Activated naive CD4-positive, alpha-beta T cell treated with anti-CD3 and anti-CD28 coated beads, Interleukin-2, amount 50 U/mL, for 72 hours (primary cell): ENCODE measurements around the gene TCFL5. TPM values are rescaled to one million over a fixed set of nuclear protein-coding genes. Genes with fewer than 3 reads are reported as not detected.

Source experiments
- ATAC-seq, 2 donors: fragments of 150-1000 bp; cut with Tn5 transposase; 2 replicates each; pipeline ENCODE4 v1.10.0; 2021; ENCODE audit warnings: mild to moderate bottlenecking in 2 of 2, moderate library complexity in 2 of 2
- DNase-seq, 2 donors: peaks; one replicate each; pipeline ENCODE4 v3.0.0; 2021 to 2022; ENCODE audit warnings: low spot score in 2 of 2
- H3K27ac Mint-ChIP-seq, 2 donors: one replicate each; pipeline ENCODE4 v1.8.0; 2022; ENCODE audit warnings: mild to moderate bottlenecking in 2 of 2, mixed read lengths in 2 of 2
- H3K36me3 Mint-ChIP-seq, 2 donors: one replicate each; pipeline ENCODE4 v1.8.0; 2022; ENCODE audit warnings: mixed read lengths in 2 of 2
- H3K9me3 Mint-ChIP-seq, 2 donors: one replicate each; pipeline ENCODE4 v1.8.0; 2022; ENCODE audit warnings: mixed read lengths in 2 of 2
- total RNA-seq, 2 donors: library from RNA; stranded (reverse); gene quantifications; one replicate each; pipeline ENCODE4 v1.2.3, GENCODE V29; 2022

TCFL5 gene
- total RNA-seq, 2 donors from 2014 or later = 3.5 to 5.7 TPM

DNA sequence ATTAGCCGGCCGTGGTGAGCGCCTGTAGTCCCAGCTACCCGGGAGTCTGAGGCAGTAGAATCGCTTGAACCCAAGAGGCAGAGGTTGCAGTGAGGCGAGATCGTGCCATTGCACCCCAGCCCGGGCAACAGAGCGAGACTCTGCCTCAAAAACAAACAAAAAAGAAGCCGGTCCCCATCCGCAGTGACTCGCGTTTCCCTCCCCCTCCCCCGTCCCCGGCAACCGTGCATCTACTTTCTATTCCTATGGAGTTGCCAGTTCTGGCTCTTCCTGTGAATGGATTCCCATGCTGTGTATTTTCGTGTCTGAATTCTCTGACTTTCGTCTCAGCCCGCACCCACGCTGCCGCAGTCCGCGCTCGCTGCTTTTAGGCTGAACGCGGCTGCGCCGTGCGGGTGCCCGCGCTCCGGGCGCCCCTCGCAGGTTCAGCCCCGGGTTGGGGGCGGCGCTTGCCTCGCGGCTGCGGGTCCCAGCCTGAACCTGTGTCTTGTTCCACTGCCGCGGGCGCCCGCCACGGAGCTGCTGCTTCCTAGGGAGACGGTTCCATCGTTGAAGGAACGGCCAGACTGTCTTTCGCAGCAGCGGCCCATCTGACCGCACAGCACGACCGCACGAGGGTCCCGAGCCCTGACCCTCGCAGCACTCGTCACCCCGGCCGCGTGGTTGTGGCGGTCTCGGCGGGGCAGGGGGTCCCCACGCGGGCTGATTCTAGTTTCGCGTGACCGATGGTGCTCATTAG lies 66.4 kb downstream of the TCFL5 start:
- H3K9me3 Mint-ChIP-seq = no peaks in the 10 kb centered on the region
- DNase-seq (peak; percentile 76 to 77), ATAC-seq (peak; percentile 13 to 28)
- peak overlapping the region; percentile 91 to 97 for H3K27ac Mint-ChIP-seq
- H3K36me3 Mint-ChIP-seq = peaks cover 0 to 14% of the 10 kb centered on the region in 2 donors

DNA sequence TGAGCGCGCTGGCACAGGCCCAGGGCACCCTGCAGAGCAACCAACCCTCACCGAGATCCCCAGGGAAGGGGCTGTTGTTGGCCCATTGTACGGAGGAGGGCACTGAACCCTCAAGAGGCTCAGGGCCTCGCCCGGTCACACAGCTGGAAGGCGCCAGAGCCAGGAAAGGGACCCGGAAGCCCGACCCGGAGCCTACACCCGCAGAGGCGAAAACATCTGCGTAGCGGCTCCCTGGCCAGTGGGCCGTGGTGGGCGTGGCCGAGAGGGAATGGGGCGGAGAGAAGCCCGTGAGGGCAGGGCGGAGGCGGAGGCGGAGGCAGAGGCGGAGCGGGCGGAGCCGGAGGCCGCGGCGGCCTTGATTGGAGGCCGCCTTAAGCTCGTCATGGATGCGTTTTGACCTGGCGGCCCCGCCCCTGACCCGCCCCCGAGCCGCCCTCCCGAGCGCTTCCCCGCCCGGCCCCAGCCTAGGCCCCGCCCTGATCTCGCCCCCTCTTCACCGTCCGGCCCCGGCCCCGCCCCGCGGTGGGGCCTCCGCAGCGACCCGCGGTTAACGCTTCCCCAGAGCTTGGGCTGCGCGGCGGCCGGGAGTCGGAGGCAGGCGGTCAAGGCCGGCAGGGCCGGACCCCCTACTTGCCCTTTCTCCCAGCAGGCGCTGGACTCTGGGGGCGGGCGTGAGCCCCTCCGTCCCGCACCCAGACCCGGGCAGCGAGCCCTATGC lies 67.5 kb downstream of the TCFL5 start:
- no peaks in the 10 kb centered on the region for H3K9me3 Mint-ChIP-seq
- ATAC-seq = peak; percentile 79 to 82
- H3K27ac Mint-ChIP-seq = peak overlapping the region; percentile 91 to 97
- peak; percentile 96 to 98 for DNase-seq
- H3K36me3 Mint-ChIP-seq = peaks cover 0 to 14% of the 10 kb centered on the region in 2 donors

DNA sequence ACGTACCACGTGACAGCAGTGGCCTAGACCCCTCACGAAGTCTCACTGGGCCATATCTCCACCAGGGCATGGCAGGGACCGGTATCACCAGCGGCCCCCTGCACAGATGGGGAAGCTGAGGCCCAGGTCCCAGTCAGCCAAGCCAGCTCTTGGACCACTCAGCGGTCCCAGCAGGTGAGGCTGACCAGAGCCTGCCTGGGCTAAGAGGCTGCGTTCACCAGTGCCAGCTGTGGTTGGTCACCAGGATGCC lies 67.9 kb downstream of the TCFL5 start:
- peak overlapping the region; percentile 72 to 91 for H3K27ac Mint-ChIP-seq
- no peaks in the 10 kb centered on the region for H3K9me3 Mint-ChIP-seq
- DNase-seq (no peak), ATAC-seq (no peak)
- H3K36me3 Mint-ChIP-seq = peaks cover 0 to 10% of the 10 kb centered on the region in 2 donors

DNA sequence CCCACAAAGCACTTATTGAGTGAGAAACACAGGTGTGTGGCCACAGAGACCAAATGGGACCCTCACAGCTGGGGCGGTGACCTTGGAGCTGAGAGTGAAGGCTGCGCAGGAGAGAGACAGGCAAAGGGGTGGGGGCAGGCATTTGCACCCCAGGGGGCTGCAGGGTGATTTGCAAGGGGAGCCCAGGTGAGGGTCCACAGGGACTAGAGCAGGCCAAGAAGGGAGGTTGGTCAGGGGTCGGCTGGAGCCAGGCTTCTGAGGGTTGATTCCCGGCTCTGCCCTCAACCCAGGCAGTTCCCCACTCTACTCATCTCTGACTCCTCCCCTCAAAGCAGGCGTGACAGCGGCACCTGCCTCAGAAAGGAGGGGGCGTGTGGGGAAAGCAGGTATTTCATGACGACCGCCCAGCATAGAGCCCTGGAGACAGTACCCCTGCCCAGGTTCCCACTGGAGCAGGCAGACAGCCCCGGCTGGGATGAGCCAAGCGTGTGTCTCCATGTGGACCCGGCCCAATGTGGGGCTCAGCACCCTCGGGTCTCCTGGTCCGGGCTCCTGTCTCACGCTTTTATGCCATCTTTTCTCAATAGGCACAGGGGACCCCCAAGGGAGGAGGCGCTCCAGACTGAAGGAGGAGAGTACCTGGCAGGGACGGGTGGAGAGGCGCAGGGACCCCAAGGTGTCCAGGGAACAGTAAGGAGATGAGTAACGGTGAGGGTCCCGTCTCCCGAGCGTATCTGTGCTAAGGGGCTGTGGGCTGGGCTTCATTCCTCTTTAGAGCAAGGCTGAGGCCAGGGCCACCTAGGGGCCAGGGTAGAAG lies 68.5 kb downstream of the TCFL5 start:
- Mint-ChIP-seq H3K36me3 (peaks cover 0 to 6% of the 10 kb centered on the region in 2 donors), H3K9me3 (no peaks in the 10 kb centered on the region), H3K27ac (peak overlapping the region in 1 of 2 donors; percentile 91)
- ATAC-seq (no peak), DNase-seq (no peak)

DNA sequence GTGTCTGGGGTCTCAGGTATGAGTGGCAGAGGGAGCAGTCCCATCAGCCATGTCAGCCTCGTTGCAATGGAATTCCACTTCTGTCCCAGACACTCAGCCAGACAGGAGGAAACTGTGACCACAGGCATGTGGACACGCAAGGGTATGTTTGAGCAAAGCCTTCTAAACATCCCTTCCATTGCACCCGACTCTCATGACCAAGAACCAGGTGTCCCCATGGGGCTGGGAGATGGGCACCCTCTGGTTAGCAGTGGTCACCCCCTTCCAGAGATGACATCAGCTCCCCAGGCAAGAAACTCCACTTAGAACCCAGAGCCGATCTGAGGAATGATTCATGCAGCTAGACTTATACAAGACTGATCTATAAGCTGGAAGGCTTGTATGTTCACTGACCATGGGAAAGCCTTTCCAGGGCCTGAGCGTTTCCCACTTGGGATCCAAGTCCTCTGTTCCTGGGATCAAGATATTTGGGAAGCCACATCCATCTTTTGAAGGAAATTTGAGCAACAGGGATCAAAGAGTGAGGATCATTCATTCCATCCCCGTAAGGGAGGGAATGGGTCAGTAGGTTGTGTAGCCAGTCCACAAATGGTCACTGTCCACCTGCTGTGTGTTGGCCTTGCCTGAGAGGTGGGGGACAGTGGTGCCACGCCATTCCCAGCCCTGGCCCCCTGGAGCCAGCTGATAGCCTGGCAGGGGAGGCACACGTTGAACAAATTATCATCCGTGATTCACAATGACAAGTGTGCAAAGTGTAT lies 69.3 kb downstream of the TCFL5 start:
- DNase-seq = no peak
- no peaks in the 10 kb centered on the region for H3K9me3 Mint-ChIP-seq

DNA sequence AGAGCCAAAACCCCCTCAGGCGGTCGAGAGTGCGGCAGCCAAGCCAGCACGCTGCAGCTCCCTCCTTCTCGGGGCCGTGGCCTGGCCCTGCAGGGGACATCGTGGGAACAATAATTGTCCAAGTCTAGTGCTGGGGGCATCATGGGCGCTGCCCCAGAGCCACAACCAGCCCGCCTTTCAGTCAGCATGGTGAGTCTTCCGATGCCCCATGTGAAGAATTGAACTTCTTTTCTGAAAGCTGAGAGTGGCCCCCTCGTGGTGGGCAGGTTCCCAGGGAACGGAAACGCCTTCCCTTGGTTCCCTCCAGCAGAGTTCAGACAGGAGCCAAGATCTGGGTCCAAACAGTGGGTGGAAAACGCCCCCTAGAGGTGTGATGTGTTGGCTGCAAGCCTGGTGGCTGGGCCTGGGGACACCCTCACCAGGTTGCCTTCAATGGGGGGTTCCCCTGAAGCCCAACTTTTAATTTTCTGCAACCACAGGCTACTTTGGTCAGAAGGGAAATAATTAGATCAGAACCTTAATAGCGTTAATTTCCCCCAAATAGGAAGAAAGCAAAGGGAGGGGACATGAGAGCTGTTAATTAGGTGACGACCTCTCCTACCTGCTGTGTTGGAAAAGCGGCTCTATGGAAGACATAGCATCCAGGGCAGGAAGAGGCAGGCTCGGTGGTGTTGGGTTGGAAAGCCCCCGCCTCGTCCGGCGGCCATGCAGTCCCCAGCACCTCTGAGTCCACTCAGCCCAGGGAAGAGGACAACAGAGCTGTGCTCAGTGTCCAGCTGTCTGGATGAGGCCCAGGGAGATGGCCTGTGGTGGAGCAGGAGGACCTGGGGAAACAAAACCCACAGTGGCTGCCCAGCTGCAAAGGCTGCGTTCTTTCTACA lies 70.1 kb downstream of the TCFL5 start:
- no peak overlapping the region for H3K27ac Mint-ChIP-seq
- ATAC-seq = peak in 1 of 2 donors; percentile 21
- peak in 1 of 2 donors; percentile 79 for DNase-seq
- no peaks in the 10 kb centered on the region for H3K9me3 Mint-ChIP-seq
- no peaks in the 10 kb centered on the region for H3K36me3 Mint-ChIP-seq

More for the DNA sequence above, 69.3 kb downstream of the TCFL5 start:
- peaks cover 0 to under 1% of the 10 kb centered on the region in 2 donors for H3K36me3 Mint-ChIP-seq
- ATAC-seq = no peak
- peak overlapping the region in 1 of 2 donors; percentile 91 for H3K27ac Mint-ChIP-seq

Other genes with a start within 250 kb of the TCFL5 start
- gene SLCO4A1, start 219.3 kb downstream of the TCFL5 start, total RNA-seq = 10 to 100 TPM; 39.3 to 44.4 TPM
- not detected for gene NTSR1, start 153.0 kb downstream of the TCFL5 start, total RNA-seq
- 10 to 100 TPM; 13.5 to 19.4 TPM for gene MRGBP, start 65.3 kb downstream of the TCFL5 start, total RNA-seq
- gene OGFR, start 57.0 kb downstream of the TCFL5 start, total RNA-seq = 10 to 100 TPM; 32.9 to 51.6 TPM
- not detected for gene COL9A3, start 44.8 kb downstream of the TCFL5 start, total RNA-seq
- gene DIDO1, start 64.7 kb upstream of the TCFL5 start, total RNA-seq = 10 to 100 TPM; 40.1 to 52.7 TPM
- gene GID8, start 76.3 kb upstream of the TCFL5 start, total RNA-seq = 10 to 100 TPM; 39.7 to 47.3 TPM
- gene SLC17A9, start 90.9 kb upstream of the TCFL5 start, total RNA-seq = 10 to 100 TPM; 17.5 to 22.0 TPM
- gene BHLHE23, start 145.1 kb upstream of the TCFL5 start, total RNA-seq = not detected